Dendritic cell treated with granulocyte-macrophage colony-stimulating factor and Interleukin-4, amounts not matched to agents 40 ng/mL and 50 ng/mL, for 4 days (primary cell): ENCODE measurements around the gene NAT8L.
A peak's percentile ranks its signal among the peaks of the same experiment; 100 is the strongest.
"Not testable (repeated sequence)": the region's sequence is repeated elsewhere in the genome, so short reads cannot be mapped to it uniquely, and the experiment has no call there.

ENCODE experiments used
- H3K27ac Mint-ChIP-seq: one replicate; pipeline ENCODE4 v1.8.0; 2022; ENCODE audit warnings: mild to moderate bottlenecking, mixed read lengths
- H3K27me3 Mint-ChIP-seq: one replicate; pipeline ENCODE4 v1.8.0; 2022; ENCODE audit warnings: mild to moderate bottlenecking, mixed read lengths
- H3K36me3 Mint-ChIP-seq: one replicate; pipeline ENCODE4 v1.8.0; 2022; ENCODE audit warnings: low read depth, mixed read lengths
- H3K4me1 Mint-ChIP-seq: one replicate; pipeline ENCODE4 v1.8.0; 2022; ENCODE audit warnings: low read depth, mixed read lengths
- H3K4me3 Mint-ChIP-seq: one replicate; pipeline ENCODE4 v1.8.0; 2022; ENCODE audit warnings: mild to moderate bottlenecking, moderate library complexity, mixed read lengths
- H3K9me3 Mint-ChIP-seq: one replicate; pipeline ENCODE4 v1.8.0; 2022; ENCODE audit warnings: mixed read lengths
- intact Hi-C: fragments of 100-400 bp; cut with micrococcal nuclease; formaldehyde crosslinking; loops from one replicate; pipeline ENCODE4 v1.15.0; 2022

Gene NAT8L, protein sequence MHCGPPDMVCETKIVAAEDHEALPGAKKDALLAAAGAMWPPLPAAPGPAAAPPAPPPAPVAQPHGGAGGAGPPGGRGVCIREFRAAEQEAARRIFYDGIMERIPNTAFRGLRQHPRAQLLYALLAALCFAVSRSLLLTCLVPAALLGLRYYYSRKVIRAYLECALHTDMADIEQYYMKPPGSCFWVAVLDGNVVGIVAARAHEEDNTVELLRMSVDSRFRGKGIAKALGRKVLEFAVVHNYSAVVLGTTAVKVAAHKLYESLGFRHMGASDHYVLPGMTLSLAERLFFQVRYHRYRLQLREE

DNA sequence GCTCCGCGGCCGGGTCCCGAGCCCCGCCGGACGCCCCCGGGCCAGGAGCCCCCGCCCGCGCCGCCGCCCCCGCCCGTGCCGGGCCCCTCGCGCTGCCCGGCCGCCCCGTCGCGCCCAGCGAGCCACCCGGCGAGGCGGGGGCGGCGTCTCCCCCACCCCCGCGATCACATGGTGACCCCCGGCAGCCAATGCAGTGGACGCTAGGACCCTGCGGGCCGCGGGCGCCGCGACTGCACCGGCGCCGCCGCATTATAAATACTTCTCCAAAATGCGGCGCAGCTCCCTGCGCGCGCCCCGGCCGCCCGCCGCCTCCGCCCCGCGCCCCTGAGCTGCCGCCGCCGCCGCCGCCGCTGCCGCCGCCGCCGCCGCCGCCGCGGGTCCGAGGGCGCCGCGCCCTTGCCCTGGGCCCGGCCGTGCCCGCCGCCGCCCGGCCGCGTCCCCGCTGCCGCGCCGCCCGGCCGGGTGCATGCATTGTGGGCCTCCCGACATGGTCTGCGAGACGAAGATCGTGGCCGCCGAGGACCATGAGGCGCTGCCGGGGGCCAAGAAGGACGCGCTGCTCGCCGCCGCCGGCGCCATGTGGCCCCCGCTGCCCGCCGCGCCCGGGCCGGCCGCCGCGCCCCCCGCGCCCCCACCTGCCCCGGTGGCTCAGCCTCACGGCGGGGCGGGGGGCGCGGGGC lies at the start of gene NAT8L:
TSS of gene NAT8L (plus strand) at position 282 of the 680 bp plus-strand sequence. CDS start at position 467, 185 bp downstream.
- H3K4me3 Mint-ChIP-seq: peak within 1 kb of the TSS; percentile 42
- H3K4me1 Mint-ChIP-seq: no peaks in the 10 kb centered on the region
- intact Hi-C loops: no loop called here
- H3K27me3 Mint-ChIP-seq: peaks cover 59% of the 10 kb centered on the region
- H3K27ac Mint-ChIP-seq: no peak within 1 kb of the TSS
- H3K36me3 Mint-ChIP-seq: no peaks in the 10 kb centered on the region
- H3K9me3 Mint-ChIP-seq: no peaks in the 10 kb centered on the region

DNA sequence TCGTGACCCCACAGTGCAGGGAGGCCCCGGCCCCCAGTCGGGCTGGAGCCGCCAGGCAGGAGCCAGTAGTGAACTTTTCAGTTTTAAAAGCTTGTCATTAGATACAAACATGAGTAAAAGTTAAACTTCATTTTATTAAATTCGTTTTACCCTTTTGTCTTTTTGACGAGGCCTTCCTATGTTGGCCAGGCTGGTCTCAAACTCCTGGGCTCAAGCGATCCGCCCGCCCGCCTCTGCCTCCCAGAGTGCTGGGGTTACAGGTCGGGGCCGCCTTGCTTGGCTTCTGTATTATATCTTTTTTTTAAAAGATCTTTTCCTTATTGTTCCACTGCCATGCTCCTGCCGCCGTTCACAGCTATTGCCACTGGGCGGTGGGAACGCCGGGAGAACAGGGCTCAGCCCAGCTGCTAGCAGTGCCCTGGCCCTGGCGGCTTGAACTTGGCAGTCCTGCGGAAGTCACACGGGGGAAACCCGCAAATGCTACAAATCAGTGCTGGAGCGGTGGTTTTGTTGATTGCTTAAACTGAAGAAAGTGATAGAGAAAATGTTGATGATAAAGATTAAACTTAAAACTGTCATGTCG lies 49.4 kb upstream of the NAT8L start:
- Mint-ChIP-seq H3K9me3 (no peaks in the 10 kb centered on the region), H3K4me1 (peaks cover 41% of the 10 kb centered on the region), H3K36me3 (peaks cover 38% of the 10 kb centered on the region), H3K4me3 (peak overlapping the region; percentile 84), H3K27me3 (peaks cover 12% of the 10 kb centered on the region), H3K27ac (peak overlapping the region; percentile 91)
- intact Hi-C loops: loop anchor here (1.0 to 10.0 kb wide), 2 partner anchors 32 to 295 kb away; partner anchors contain the start of gene SLBP

DNA sequence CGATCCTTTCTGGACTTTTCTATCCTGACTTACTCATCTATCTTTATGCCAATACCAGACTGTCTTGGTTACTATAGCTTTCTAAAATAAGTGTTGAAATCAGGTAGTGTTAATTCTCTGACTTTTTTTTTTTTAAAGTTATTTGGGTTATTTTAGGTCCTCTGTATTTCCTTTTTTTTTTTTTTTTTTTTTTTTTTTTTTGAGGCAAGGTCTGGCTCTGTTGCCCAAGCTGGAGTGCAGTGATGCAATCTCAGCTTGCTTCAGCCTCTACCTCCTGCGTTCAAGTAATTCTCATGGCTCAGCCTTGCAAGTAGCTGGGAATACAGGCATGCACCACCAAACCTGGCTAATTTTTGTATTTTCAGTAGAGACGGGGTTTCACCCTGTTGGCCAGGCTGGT lies 47.5 kb upstream of the NAT8L start:
- peaks cover 16% of the 10 kb centered on the region for H3K27me3 Mint-ChIP-seq
- H3K36me3 Mint-ChIP-seq: peaks cover 20% of the 10 kb centered on the region
- intact Hi-C loops: no loop called here
- H3K4me1 Mint-ChIP-seq: peaks cover 29% of the 10 kb centered on the region
- no peak overlapping the region for H3K27ac Mint-ChIP-seq
- H3K9me3 Mint-ChIP-seq: no peaks in the 10 kb centered on the region
- H3K4me3 Mint-ChIP-seq: no peak overlapping the region

DNA sequence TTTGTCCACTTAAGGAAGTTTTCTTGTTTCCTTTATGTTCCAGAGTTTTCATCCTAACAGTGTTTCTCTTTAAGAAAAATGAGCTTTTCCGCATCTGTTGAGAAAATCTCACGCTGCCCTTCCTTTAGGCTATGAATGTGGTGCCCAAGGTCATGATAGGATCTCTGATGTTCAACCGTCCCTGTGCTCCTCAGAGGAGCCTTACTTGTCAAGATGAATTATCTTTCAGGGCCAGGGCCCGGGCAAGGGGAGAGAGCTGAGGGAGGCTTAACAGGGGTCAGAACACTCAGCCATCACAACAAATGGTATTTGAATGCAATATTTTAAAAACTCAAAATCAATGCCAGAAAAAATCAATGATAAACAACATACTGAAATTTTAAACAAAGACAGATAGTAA lies 44.1 kb upstream of the NAT8L start:
- H3K36me3 Mint-ChIP-seq: no peaks in the 10 kb centered on the region
- H3K4me1 Mint-ChIP-seq: peaks cover 11% of the 10 kb centered on the region
- intact Hi-C loops: no loop called here
- H3K4me3 Mint-ChIP-seq: no peak overlapping the region
- no peaks in the 10 kb centered on the region for H3K9me3 Mint-ChIP-seq
- H3K27ac Mint-ChIP-seq: no peak overlapping the region
- peaks cover 40% of the 10 kb centered on the region for H3K27me3 Mint-ChIP-seq

DNA sequence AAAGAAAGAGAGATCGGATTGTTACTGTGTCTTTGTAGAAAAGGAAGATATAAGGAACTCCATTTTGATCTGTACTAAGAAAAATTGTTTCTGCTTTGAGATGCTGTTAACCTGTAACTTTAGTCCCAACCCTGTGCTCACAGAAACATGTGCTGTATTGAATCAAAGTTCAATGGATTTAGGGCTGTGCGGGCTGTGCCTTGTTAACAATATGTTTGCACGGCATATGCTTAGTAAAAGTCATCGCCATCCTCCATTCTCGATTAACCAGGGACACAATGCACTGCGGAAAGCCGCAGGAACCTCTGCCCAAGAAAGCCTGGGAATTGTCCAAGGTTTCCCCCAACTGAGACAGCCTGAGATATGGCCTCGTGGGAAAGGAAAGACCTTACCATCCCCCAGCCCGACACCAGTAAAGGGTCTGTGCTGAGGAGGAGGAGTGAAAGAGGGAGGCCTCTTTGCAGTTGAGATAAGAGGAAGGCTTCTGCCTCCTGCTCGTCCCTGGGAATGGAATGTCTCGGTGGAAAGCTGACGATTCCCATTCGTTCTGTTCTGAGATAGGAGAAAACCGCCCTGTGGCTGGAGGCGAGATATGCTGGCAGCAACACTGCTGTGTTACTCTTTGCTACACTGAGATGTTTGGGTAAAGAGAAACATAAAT lies 37.6 kb upstream of the NAT8L start:
- intact Hi-C loops: not testable (repeated sequence)
- peaks cover 67% of the 10 kb centered on the region for H3K27me3 Mint-ChIP-seq

DNA sequence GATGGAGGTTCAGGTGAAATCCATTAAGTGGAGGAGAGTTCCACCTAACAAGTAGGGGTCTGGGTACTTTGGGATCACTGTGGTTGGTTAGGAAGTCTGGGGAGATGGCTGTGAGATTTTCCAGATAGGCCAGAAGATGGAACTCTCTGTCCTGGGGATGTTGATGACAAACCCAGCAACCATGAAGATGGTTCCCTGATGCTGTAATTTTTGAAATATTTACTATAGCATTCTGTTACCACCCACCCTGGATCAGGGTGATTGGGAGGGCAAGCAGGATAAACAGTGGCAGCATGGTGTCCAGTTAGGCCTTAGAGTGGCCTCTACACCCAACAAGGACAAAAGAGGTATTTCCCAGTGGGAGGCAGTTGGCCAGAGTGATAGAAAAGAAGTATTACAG lies 34.4 kb upstream of the NAT8L start:
- intact Hi-C loops: no loop called here
- Mint-ChIP-seq H3K36me3 (no peaks in the 10 kb centered on the region), H3K27me3 (peaks cover 72% of the 10 kb centered on the region), H3K4me1 (no peaks in the 10 kb centered on the region), H3K9me3 (no peaks in the 10 kb centered on the region), H3K27ac (no peak overlapping the region), H3K4me3 (no peak overlapping the region)

More for the DNA sequence above, 37.6 kb upstream of the NAT8L start:
- H3K4me3 Mint-ChIP-seq, H3K36me3 Mint-ChIP-seq, H3K27ac Mint-ChIP-seq, H3K4me1 Mint-ChIP-seq, H3K9me3 Mint-ChIP-seq: not testable (repeated sequence)

DNA sequence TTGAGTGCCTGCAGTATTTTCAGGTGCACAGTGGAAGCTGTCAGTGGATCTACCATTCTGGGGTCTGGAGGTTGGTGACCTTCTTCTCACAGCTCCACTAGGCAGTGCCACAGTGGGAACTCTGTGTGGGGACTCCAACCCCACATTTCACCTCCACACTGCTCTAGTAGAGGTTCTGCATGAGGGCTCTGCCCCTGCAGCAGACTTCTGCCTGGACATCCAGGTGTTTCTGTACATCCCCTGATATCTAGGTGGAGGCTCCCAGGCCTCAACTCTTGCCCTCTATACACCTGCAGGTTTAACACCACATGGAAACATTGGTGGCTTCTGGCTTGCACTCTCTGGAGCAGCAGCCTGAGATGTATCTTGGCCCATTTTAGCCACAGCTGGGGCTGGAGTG lies 33.3 kb upstream of the NAT8L start:
- H3K27me3 Mint-ChIP-seq: peaks cover 71% of the 10 kb centered on the region
- no peak overlapping the region for H3K4me3 Mint-ChIP-seq
- no peaks in the 10 kb centered on the region for H3K9me3 Mint-ChIP-seq
- H3K4me1 Mint-ChIP-seq: no peaks in the 10 kb centered on the region
- no peaks in the 10 kb centered on the region for H3K36me3 Mint-ChIP-seq
- H3K27ac Mint-ChIP-seq: no peak overlapping the region
- intact Hi-C loops: no loop called here

DNA sequence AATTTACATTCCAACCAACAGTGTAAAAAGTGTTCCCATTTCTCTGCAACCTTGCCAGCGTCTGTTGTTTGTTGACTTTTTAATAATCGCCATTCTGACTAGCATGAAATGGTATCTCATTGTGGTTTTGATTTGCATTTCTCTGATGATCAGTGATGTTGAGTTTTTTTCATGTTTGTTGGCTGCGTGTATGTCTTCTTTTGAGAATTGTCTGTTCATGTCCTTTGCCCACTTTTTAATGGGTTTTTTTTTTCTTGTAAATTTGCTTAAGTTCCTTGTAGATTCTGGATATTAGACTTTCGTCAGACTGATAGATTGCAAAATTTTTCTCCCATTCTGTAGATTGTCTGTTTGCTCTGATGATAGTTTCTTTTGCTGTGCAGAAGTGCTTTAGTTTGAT lies 32.0 kb upstream of the NAT8L start:
- H3K4me3 Mint-ChIP-seq, intact Hi-C loops, H3K36me3 Mint-ChIP-seq, H3K27ac Mint-ChIP-seq, H3K9me3 Mint-ChIP-seq, H3K4me1 Mint-ChIP-seq: not testable (repeated sequence)
- H3K27me3 Mint-ChIP-seq: peaks cover 68% of the 10 kb centered on the region

DNA sequence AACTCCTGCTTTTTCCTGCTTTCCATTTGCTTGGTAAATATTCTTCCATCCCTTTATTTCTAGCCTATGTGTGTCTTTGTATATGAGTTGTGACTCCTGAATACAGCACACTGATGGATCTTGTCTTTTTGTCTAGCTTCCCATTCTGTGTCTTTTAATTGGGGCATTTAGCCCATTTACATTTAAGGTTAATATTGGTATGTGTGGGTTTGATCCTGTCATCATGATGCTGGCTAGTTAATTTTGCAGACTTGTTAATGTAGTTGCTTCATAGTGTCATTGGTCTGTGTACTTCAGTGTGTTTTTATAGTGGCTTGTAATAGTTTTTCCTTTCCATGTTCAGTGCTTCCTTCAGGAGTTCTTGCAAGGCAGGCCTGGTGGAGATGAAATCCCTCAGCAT lies 28.0 kb upstream of the NAT8L start:
- H3K4me1 Mint-ChIP-seq, H3K27ac Mint-ChIP-seq, H3K4me3 Mint-ChIP-seq, intact Hi-C loops, H3K9me3 Mint-ChIP-seq, H3K36me3 Mint-ChIP-seq: not testable (repeated sequence)
- peaks cover 86% of the 10 kb centered on the region for H3K27me3 Mint-ChIP-seq

DNA sequence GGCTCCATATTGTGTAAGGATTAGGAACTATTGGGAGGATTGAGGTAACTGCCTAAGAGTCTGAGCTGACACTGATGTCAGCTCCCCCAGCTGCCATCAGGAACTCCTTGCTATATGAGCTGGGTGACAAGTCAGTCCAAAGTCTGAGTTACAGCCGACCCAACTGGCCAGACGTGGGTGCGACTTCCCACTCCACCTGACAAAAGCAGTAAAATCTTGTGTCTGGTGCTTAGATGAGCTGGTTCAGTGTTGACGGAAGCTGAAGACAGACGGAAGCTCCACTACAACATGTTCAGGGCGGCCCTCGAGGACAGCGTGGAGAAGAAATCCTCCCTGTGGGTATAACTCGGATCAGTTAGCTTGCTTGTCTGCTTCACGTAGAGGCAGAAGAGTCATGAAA lies 22.8 kb upstream of the NAT8L start:
- peaks cover 79% of the 10 kb centered on the region for H3K27me3 Mint-ChIP-seq
- H3K27ac Mint-ChIP-seq: no peak overlapping the region
- H3K36me3 Mint-ChIP-seq: peaks cover 2% of the 10 kb centered on the region
- intact Hi-C loops: no loop called here
- peaks cover 10% of the 10 kb centered on the region for H3K4me1 Mint-ChIP-seq
- peaks cover 12% of the 10 kb centered on the region for H3K9me3 Mint-ChIP-seq
- H3K4me3 Mint-ChIP-seq: no peak overlapping the region

DNA sequence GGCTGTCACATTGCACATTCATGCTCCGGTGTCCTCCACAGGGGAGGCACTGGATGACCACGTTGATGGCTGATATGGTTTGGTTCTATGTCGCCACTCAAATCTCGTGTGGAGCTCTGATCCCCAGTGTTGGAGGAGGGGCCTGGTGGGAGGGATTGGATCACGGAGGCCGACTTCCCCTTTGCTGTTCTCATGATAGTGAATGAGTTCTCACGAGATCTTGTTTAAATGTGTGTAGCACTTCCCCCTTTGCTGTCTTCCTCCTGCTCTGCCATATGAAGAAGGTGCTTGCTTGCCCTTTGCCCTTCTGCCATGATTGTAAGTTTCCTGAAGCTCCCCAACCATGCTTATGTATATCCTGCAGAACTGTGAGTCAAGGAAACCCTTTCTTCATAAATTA lies 22.3 kb upstream of the NAT8L start:
- Mint-ChIP-seq H3K9me3 (peaks cover 12% of the 10 kb centered on the region), H3K27me3 (peaks cover 80% of the 10 kb centered on the region), H3K4me1 (peaks cover 15% of the 10 kb centered on the region), H3K36me3 (peaks cover 7% of the 10 kb centered on the region), H3K4me3 (no peak overlapping the region), H3K27ac (no peak overlapping the region)
- intact Hi-C loops: no loop called here

DNA sequence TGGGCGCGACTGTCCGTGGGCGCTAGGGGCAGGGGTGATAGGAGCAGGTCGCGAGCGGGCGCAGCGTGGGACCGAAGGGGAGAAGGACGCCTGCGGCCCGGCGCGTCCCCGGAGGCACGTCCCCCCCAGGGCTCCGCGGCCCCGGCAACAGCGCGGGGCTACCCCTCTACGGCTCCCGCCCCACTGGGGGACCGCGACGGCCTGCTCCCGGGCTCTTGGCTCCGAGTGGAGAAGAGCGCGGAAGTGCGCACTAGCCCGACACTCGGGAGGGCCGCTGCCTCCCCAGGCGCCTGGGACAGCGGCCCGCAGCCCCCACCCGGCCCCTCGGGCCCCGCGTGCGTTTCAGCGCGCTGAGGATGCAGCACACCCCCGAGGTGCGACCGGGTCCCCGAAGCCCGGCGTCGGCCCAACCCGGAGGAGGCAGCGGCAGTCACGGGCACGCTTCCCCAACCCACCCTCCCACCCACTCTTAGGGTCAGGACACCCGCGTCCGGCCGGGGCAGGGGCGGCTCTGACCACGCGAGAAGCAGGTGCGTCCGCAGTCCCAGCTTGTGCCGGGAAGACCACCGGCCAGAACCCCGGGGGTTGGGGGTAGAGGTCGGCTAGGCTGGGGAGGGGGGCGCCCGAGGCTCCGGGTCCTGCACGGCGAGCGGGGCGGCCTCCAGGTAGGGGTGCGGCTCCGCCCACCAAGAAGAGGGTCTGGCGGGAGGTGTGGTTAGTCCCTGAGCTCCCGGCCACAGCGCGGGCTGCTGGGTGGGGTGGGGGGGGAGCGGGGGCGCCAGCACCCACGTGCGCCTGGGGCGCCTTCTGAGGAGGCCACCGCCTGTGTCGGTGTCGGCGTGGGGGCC lies 18.5 kb upstream of the NAT8L start:
- Mint-ChIP-seq H3K36me3 (peaks cover 24% of the 10 kb centered on the region), H3K9me3 (peaks cover 12% of the 10 kb centered on the region), H3K27me3 (peaks cover 64% of the 10 kb centered on the region), H3K4me3 (peak overlapping the region; percentile 93), H3K4me1 (peaks cover 25% of the 10 kb centered on the region), H3K27ac (no peak overlapping the region)
- intact Hi-C loops: loop anchor here (1.0 kb wide), 1 partner anchor 31 kb away; no protein-coding TSS in a partner anchor
